BJ (cell line): ENCODE measurements around the gene HERC2. TPM values are rescaled to one million over a fixed set of nuclear protein-coding genes. Genes with fewer than 3 reads are reported as not detected.
"Not testable (repeated sequence)": the region's sequence is repeated elsewhere in the genome, so short reads cannot be mapped to it uniquely, and the experiment has no call there.

Experiments used
- CTCF ChIA-PET: fragments of 350-600 bp; formaldehyde crosslinking; extraction: SDS; loops from one replicate; lab custom pipeline; 2021; ENCODE audit warnings: antibody characterized with exemption, inconsistent platforms; lab: Yijun Ruan, JAX
- POLR2A ChIA-PET: fragments of 300-600 bp; sonication (Branson Sonifier 250); formaldehyde crosslinking; extraction: SDS; loops from one replicate; lab custom pipeline; 2021; ENCODE audit warnings: antibody characterized with exemption; lab: Charles Lee
- DNase-seq: peaks from one replicate; pipeline ENCODE4 v3.0.0-alpha.2; 2011; ENCODE audit warnings: low read depth
- H3K27me3 ChIP-seq: 2 replicates; pipeline ENCODE4 v1.6.0; 2011; ENCODE audit warnings: low read length; ENCODE audit not compliant: control insufficient read depth, insufficient read depth
- H3K36me3 ChIP-seq: 2 replicates; pipeline ENCODE4 v1.5.1; 2011; ENCODE audit warnings: low read length; ENCODE audit not compliant: control insufficient read depth, insufficient read depth
- H3K4me3 ChIP-seq: 2 replicates; pipeline ENCODE4 v1.5.1; 2011; ENCODE audit warnings: low read depth, mild to moderate bottlenecking, control low read depth, low read length
- polyA plus RNA-seq: library from polyadenylated mRNA; depleted of rRNA; stranded (reverse); fragments of >200 nt; gene quantifications from 2 replicates; pipeline ENCODE4 v1.2.3, GENCODE V29; 2011
- TF ChIP-seq, protein P1 (sequence below): IDR thresholded peaks from 2 replicates; pipeline ENCODE4 v1.5.1; 2011; ENCODE audit warnings: low read depth, mild to moderate bottlenecking, control low read depth, inconsistent platforms, low read length, moderate library complexity; ENCODE audit not compliant: insufficient read depth

The HERC2 gene
- polyA plus RNA-seq, 1 experiment, result 13.1 TPM

DNA sequence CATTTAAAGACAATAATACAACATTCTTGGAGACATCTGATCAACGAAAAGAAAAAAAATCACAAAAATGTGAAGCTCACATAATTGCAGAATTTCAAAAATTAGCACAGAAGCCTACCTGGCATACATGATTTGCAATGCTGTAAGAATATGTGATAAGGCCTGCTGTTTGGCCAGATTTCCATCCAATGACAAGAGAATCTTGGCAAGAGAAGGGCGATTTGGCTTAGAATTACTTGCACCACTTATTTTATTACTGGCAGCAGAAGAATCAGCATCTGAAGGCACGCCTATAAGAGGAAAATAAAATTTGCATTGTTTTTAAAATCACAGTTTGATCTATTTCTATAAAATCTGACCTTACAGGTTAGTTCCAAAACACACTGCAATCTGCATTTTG lies 152.6 kb downstream of the HERC2 start:
- TF ChIP-seq, protein P1, sequence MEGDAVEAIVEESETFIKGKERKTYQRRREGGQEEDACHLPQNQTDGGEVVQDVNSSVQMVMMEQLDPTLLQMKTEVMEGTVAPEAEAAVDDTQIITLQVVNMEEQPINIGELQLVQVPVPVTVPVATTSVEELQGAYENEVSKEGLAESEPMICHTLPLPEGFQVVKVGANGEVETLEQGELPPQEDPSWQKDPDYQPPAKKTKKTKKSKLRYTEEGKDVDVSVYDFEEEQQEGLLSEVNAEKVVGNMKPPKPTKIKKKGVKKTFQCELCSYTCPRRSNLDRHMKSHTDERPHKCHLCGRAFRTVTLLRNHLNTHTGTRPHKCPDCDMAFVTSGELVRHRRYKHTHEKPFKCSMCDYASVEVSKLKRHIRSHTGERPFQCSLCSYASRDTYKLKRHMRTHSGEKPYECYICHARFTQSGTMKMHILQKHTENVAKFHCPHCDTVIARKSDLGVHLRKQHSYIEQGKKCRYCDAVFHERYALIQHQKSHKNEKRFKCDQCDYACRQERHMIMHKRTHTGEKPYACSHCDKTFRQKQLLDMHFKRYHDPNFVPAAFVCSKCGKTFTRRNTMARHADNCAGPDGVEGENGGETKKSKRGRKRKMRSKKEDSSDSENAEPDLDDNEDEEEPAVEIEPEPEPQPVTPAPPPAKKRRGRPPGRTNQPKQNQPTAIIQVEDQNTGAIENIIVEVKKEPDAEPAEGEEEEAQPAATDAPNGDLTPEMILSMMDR, result no peak
- H3K4me3 ChIP-seq, result no peak overlapping the region
- ChIA-PET CTCF (no interaction called here), POLR2A (no interaction called here)
- no peak for DNase-seq
- H3K27me3 ChIP-seq, result no peaks in the 10 kb centered on the region
- peaks cover 11% of the 10 kb centered on the region for H3K36me3 ChIP-seq

DNA sequence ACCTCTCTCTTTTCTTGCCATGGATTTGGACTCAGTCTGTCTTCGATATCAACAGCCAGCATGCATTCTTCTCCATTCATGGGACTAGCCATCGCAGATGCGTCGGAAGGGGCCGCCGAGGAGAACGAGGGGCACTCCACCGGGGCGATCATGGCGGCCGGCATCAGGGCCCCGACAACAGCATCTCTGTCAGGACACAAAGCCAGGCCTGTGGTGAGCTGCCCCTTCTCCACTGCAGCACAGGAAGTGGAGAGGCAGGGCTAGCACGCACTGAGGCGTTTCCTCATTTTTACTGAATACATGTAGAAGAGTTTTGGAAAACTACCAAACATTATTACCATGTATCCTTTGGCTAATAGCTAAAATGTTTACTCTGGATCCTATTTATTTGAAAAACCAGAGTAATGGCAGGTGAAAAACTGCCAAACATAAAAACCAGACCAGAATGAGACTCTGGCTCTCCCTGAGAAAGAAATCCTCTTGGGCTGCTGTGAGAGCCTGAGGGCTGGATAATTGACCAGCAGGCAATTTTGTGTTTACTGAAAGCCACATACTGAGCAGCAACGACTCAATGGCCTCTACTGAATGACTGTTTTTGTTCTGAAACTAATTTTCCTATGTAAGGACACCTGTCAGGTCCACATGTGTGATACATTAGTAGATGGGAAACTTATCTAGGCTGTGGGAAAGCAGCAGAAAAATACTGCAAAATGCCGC lies 153.4 kb downstream of the HERC2 start:
- H3K4me3 ChIP-seq, DNase-seq, CTCF ChIA-PET, POLR2A ChIA-PET, H3K27me3 ChIP-seq: not testable (repeated sequence)
- peaks cover 14% of the 10 kb centered on the region for H3K36me3 ChIP-seq

DNA sequence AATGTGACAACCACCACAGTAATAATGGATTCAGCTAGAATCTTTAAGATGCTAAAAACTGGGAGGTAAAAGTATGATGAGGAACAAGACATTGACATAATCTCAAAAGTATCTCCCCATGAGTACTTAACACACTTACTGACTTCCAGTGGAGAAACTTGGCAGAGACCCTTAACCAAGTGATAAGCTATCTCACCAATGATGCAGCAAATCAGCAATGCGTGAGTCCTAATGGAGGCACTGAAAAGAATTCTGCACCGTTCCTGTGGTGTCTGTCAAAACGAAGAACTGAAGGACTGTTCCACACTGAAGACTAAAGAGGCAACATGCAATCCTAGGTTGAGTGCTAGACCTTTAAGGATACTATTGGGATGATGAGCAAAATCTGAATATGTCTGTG lies 154.9 kb downstream of the HERC2 start:
- POLR2A ChIA-PET, result no interaction called here
- Histone ChIP-seq H3K27me3 (no peaks in the 10 kb centered on the region), H3K36me3 (peaks cover 16% of the 10 kb centered on the region), H3K4me3 (no peak overlapping the region)
- CTCF ChIA-PET, result no interaction called here
- DNase-seq, result no peak
- TF ChIP-seq, protein P1, result no peak

DNA sequence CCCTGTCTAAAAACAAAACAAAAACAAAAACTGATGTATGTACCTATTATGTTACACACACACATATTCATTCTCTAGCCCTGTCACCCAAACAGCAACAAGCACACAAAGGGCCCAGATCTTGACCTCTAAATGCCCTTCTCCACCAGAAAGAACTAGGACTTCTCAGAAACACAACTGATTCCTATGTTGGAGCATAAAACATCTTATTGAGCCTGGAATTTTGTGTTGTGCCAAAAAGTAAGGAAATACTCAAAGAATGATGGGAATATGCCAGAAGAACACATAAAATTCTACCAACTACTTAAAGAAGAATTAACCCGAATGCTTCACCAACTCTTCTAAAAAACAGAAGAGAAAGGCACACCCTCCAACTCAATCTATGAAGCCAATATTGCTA lies 156.2 kb downstream of the HERC2 start:
- Histone ChIP-seq H3K4me3 (no peak overlapping the region), H3K36me3 (peaks cover 19% of the 10 kb centered on the region), H3K27me3 (no peaks in the 10 kb centered on the region)
- DNase-seq, result no peak
- CTCF ChIA-PET, result no interaction called here
- TF ChIP-seq, protein P1, result no peak
- POLR2A ChIA-PET, result no interaction called here

DNA sequence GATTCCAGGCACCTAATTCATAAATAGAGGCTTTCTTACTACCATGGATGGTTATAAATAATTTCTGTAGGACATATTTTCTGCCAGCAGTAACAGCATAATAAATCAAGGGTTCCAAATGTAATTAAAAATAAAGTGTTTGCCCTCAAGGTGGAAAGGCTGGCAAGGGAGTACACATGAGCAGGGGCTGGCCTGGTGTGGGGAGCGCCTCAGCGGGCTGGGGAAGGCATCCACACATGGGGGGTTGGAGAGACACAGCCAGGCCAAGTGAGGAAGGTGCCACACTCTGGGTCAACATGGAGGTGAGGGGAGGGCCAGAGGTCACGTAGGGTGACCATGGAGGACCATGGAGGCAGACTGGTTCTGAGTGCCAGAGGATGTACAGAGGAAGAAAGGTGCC lies 157.1 kb downstream of the HERC2 start:
- CTCF ChIA-PET, result no interaction called here
- Histone ChIP-seq H3K4me3 (no peak overlapping the region), H3K27me3 (no peaks in the 10 kb centered on the region), H3K36me3 (peaks cover 19% of the 10 kb centered on the region)
- DNase-seq, result no peak
- TF ChIP-seq, protein P1, result no peak
- POLR2A ChIA-PET, result no interaction called here

DNA sequence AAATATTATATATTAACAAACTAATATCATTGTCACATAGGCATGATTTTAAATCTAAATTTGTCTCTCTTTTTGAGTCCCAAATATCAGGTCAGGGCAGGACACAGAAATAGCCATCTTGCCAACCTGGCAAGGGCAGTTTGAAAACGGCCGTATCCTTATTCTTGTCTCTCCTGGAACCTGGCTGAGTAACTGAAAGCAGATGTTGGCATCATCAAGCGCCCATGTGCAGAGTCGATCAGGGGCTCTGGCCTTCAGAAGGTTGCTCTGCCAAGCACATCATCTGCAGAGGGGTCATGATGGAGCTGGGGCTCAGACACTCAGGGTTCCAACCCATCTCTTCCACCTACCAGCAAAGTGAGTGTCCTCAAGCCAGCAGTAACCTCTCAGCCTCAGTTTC lies 167.7 kb downstream of the HERC2 start:
- no peak for DNase-seq
- no peaks in the 10 kb centered on the region for H3K36me3 ChIP-seq
- ChIA-PET CTCF (interaction anchor here (1.0 to 1.7 kb wide), 2 partner anchors 10 to 28 kb away, joined by 3 to 5 read pairs; no protein-coding TSS in a partner anchor), POLR2A (no interaction called here)
- no peak overlapping the region for H3K4me3 ChIP-seq
- no peaks in the 10 kb centered on the region for H3K27me3 ChIP-seq
- TF ChIP-seq, protein P1, result no peak
